Stimulated activated naive CD8-positive, alpha-beta T cell treated with anti-CD3 and anti-CD28 coated beads, Interleukin-15, Interleukin-2, amounts not matched to agents 100 U/mL and 50 U/mL, for 24 hours (primary cell): ENCODE results near the gene PDE4D.
"Not testable (repeated sequence)": the region's sequence is repeated elsewhere in the genome, so short reads cannot be mapped to it uniquely, and the experiment has no call there.

Experiments used
- ATAC-seq: fragments of 150-1000 bp; cut with Tn5 transposase; one replicate; pipeline ENCODE4 v1.10.0; 2021
- DNase-seq: peaks from one replicate; pipeline ENCODE4 v3.0.0; 2021

Gene PDE4D

DNA sequence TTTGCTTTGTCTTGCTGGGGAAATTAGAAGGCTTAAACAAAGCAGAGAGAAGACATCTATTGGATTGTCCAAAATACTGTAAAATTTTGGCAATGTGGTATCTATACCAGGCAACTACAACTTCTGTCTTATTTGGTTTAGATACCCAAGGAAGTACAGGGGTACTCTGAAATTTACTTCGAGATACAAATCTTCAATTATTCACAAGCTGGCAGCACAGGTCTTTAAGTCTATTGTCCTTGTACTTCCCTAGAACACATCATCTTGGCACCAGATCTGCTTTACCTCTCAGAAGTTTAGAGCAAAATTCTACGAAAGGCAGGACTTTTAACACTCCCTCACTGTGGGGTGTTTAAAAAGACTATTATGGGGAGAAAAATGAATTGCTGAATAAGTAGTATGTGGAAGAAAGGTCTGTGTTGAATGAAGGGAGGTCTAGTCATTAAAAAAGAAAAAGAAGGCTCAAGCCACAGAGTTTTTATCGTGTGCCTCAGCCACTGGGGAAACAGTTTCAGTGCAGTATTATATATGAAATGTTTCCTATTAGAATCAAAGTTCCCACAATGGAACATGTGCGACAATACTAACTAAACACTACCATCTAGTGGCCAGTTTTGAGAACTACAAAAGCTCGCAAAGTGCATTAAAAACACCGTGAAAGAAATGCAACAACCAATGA lies 93.7 kb downstream of the PDE4D start:
- ATAC-seq (peak; percentile 65), DNase-seq (no peak)

DNA sequence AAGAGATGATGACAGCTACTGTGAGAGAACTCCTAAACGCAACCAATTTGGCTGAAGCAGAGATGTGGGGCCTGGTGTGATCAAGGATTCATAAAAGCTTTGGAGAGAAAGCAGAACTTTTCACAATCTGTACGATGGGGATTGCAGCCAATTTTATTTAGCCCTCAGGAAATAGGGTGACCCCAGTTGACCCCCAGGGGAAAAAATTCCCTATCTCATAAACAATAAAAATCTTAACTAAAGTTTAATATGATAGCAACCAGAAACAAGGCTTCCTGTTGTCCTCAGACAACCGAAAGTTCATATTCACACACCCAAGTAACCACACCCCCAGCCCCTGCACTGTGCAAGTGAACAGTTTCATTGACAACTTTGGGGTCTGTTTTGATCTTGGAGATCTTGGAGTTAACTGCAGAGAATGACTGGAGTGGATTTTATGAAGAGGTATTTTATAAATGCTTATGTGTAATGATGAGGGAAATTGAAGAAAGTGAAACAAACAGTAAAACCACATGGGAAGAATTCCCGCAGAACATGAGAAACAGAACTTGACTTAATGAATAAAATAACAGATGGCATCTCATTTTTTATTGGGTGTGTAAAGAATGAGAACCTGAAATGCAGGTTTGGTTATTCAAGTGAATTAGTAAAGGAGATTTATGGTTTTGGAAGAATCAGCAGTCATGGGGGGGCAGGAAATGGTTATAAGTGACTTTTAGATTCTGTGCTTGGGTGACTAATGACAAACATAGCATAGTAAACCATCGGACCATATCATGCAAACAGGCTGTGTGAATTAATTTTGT lies 94.5 kb downstream of the PDE4D start:
- DNase-seq (no peak), ATAC-seq (peak; percentile 60)

DNA sequence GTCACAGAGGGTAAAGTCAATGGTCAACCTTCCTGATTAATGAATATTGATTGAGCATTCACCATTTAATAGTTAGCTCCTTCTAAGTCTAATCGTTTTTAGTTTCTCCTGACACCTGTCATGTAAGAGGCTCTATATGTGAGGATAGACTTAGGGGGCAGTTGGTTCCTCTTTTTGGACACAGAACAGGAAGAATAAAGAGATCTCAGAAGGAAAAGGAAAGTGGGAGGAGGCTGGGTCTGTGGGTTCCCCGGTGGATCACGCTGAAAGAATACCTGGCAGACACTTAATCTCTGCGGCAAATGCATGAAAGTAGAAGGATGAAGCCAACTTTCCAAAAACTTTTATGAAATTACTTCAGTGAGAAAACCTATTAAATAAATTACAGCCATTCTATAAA lies 98.4 kb downstream of the PDE4D start:
- ATAC-seq = no peak

DNA sequence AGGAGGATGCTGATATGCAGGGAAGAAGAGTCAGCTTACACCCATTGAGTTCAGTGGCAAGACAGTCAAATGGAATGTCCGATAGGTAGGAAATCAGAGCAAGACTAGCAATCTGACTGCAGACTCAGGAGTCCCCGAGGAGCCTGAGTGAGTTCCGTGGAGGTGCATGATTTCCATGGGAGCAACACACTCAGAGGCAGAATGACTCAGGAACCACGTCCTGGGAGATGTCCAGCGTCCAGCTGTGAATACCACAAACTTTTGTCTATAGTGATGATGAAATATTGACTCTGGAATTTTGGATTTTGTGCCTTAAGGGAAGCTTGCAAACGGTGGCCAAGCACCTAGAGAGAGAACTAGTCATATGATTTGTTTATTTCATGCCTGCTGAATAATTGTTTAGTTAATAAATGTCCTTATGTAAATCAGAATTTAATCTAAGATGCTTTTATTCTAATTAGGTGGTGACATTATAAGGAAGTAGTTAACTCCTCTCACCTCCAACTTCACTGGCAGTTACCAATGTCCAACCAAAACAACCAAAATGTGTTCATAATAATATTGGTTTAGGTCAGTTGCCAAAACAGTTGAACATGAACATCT lies 100.4 kb downstream of the PDE4D start:
- DNase-seq (no peak), ATAC-seq (no peak)

More for the DNA sequence above, 98.4 kb downstream of the PDE4D start:
- no peak for DNase-seq

DNA sequence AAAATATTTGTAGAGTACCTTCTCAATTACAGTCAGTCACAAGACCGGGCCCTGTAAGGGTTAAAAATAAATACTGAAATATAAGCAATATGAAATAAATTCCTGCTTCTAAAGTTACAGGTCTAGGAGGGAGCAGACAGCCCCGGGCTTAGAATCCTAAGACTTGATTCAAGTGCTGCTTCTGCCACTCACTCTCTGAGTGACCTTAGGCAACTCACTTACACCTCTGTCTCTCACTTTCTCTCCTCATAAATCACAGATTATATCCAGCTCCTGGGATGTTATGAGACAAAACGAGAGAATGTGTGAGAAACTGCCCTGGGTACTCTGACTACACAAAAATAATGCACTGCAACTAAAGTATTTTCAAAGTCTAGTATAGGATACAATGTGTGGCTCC lies 101.9 kb downstream of the PDE4D start:
- ATAC-seq = no peak
- DNase-seq = no peak

DNA sequence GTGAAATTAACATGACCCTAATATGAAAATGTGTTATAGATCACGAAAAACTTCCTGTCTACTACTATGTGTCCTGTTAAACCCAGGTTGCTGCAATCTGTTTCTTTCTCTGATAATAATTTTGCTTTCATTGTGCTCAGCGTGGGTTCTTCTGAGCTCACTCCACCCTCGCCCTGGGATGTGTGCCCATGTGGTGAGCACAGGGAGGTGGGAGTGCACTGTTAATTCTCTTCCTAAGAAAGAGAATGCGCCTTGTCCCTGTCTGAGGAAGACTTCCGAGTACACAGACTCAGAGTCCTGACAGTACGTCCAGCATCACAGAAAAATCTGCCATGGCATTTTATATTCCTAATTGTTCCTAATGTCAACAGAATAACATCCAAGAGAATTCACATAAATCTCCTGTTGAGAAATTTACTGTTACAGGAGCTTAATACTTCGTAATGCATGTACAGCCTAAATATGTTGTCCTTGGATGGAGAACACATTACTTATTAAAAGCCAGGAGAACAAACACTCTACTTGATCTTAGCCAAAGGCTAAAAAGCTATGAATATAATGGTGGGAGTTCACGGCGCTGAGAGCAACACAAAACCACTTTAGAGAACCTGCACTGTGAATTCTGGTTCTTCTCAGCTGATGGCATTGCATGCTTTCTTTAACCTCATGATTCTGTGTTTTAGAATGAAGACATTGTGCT lies 102.6 kb downstream of the PDE4D start:
- DNase-seq (no peak), ATAC-seq (no peak)

DNA sequence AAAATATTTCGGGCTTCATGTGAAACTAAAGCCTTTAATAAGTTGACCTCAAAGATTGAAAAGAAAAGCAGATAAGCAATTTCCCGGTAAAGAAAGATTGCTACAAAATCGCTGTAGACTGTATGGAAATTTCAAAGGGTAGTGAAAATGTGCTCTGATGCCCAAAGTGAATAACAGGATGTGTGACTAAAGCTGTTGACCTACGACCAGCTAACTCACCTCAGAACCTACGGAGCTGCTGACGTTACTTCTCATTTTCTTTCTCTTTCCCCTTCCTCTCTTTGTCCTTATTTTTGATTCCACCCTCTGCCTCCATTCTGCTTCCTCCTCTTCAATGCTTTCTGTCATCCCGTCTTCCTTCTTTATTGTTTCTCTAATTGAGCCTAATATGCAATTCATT lies 103.2 kb downstream of the PDE4D start:
- ATAC-seq = peak; percentile 81
- DNase-seq = no peak

DNA sequence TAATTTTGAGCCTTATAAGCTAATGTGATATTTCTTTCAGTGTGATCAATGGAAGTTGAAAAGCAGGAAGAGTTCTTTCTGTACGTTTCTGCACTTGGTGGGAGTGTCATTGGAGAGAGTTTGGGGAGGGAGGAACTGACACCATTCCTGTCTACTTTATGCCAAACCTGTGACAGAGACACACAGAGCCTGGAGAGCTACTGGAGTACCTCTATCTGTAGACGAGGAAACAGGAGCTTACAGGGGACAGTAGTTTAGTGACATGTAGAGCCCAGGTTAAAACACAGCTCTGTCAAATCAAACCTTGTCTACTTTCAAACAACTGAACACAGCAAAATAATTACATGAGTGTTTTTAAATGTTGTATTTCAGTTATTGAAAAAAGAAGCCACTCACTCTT lies 103.6 kb downstream of the PDE4D start:
- ATAC-seq = no peak
- DNase-seq = no peak

DNA sequence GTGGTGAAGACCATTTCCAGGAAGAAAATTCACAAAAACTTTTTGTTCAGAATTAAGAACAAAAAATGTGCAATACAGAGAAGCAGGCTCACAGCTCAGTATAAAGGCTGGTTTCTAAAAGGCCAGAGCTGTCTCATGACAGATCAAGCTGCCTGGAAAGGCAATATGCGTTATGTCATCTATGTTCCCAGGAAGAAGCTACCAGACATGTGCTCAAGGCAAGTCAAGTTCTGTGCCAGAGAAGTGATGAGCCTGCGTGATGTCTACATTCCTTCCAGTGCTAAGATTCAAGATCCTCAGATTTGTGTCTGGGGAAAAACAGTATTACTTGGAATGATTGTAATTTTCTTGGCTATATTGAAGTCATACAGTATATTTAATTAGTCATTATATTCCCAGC lies 104.3 kb downstream of the PDE4D start:
- DNase-seq = no peak
- no peak for ATAC-seq

DNA sequence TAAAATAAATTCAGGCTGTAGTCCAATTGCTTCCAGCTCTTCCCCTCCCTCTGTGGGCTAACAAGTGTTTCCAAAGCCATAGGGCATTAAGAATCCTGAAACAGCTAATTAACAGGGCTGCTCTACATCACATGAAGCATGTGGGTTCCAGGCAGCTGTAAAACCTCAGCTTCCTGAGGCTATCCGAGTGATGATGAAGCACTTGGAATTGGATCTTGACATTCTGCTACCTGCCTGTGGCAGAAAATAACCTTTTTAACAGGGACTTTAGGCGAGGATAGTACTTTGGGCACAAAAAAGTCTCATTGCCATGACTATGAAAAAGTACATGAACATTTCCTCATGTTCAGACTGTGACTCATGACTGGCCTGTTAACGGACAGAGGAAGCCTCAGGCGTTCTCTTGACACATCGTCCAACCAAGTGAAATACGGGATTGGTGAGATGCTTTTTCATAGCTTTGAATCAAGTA lies 107.2 kb downstream of the PDE4D start:
- no peak for ATAC-seq

DNA sequence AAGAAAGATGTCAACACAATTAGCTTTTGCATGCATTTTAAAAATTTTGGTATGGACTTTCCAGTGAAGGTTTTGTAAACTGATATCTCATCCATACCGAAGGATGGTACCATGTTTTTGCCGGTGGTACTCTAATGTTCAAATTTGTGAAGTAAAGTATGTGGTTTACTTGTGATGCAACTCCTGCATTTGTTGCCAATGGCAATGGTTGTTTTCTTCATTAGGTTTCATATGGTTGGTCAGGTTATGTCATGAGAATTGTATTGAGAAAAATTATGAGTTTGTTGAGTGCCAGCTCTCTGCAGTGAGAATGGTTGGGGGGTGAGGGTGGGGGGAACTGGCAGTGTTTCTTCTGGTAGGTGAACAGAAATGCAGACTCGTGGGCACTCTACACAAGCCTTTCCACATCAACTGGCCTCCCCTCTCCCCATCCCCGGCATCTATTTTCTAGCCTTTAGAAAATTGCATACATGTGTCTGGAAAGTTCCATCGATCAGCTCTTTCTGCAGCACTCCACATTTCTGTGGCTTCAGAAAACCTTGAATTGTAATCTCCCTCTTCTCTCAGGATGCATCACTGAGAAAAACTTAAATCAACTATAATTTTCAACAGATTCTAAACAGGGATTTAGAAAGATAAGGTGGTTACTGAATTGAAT lies 107.7 kb downstream of the PDE4D start:
- DNase-seq (no peak), ATAC-seq (no peak)

More for the DNA sequence above, 107.2 kb downstream of the PDE4D start:
- no peak for DNase-seq

DNA sequence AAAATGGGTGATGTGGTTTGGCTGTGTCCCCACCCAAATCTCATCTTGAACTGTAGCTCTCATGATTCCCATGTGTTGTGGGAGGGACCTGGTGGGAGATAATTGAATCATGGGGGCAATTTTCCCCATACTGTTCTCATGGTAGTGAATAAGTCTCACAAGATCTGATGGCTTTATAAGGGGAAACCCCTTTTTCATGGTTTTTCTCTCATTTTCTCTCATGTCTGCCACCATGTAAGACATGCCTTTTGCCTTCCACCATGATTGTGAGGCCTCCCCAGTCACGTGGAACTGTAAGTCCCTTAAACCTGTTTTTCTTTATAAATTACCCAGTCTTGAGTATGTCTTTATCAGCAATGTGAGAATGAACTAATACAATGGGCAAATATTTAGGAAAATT lies 108.8 kb downstream of the PDE4D start:
- ATAC-seq, DNase-seq: not testable (repeated sequence)

DNA sequence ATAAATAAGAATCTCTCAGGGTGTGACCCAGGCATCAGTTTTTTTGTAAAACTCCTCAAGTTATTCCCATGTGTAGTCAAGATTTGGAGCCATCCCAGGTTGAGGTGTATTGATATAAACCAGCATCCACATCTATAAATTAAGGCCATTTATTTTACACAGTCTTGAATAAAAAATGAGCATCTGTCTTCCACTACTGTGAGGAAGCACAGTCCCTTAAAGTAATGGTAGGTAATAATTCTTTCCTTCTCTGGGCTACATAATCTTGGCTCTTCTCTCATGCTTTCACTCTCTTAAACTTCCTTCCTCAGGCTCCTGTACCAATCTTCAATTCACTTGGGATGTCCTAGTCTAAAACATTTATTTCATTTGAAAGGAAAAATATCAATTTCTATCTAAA lies 110.3 kb downstream of the PDE4D start:
- no peak for DNase-seq
- no peak for ATAC-seq

DNA sequence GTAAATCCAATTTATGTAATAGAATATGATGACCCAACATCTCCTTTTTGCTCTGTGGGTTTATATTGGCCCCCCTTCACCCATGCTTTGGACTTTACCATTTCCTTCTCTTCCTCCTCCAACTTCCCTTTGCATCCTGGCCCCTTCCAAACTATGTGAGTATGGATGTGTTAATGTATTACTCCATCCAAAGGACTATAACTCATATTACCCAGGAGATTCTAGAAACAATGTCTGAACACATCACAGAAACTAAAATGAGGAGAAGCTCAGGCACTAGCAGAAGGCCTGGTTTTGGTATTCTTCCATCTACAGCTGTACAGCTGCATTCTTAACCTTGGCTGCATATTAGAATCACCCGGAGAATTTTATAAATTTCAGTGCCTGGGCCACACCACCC lies 110.7 kb downstream of the PDE4D start:
- ATAC-seq (no peak), DNase-seq (no peak)

DNA sequence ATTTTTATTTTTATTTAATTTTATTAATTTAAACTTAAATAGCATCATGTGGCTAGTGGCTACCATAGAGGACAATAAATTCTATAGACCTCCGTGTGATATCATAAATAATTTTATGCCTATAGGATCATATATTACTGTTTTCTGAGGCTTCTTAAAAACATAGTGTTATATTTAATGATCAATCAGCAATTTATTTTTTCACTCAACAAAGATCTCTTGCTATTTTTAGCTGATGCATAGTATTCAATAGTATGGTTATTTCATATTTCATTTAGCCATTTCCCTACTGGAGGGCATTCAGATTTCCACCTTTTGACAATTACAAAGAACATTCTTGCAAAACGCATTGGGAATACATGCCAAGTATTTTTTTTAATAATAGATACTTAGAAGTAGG lies 114.1 kb downstream of the PDE4D start:
- DNase-seq (no peak), ATAC-seq (no peak)

DNA sequence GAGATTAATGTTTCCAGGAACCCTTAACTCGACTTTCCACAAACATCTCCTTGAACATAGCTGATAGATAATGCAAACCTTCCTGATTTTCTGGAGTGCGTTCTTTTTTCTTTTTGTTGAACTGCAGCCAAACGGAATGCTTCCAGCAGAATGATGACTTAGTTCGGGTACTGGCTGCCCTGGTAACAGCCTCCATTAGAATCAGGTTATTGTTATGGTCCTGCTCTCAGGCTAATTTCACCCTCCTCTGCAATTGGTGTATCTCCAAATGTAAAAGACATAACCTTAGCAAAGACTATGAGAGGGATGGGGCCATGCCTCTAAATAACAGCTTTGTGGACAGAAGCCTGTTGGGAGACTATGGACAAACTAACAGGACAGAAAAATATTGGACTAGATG lies 116.5 kb downstream of the PDE4D start:
- no peak for ATAC-seq
- DNase-seq = no peak

DNA sequence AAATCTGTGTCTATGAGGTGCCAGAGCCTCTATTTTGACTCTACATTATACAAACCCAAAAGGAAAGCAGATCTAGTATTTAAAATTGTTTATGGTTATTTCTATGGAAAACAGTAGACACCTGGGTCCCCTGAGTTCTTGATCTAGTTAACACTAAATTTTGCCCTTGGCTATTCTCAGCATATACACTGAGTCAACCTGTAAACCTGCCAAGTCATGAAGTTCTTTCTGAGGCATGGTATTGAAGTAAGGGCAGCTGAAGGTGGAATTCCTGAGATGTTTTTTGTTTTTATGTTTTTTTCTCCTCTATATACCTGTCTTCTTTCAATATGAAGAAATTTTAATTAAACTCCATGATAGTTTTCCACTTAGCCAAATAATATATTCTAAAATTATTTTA lies 120.2 kb downstream of the PDE4D start:
- no peak for ATAC-seq

DNA sequence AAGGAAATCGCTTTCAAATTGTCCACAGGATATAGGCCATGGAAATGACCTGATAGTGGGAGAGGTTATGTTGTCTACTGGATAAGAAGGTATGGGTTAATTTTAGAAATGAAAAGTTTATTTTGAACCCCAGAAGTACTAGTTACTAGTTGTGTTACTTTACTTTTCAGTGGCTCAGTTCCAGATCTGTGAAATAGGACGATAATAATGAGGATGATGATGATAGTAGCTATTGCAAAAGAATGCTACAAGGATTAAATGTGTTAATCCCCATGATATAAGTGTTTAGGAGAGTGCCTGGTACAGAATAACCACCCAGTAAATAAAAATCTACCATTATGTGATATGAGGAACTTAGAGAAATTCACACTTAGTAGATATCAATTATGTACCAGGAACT lies 120.8 kb downstream of the PDE4D start:
- DNase-seq (no peak), ATAC-seq (no peak)

More for the DNA sequence above, 120.2 kb downstream of the PDE4D start:
- no peak for DNase-seq

DNA sequence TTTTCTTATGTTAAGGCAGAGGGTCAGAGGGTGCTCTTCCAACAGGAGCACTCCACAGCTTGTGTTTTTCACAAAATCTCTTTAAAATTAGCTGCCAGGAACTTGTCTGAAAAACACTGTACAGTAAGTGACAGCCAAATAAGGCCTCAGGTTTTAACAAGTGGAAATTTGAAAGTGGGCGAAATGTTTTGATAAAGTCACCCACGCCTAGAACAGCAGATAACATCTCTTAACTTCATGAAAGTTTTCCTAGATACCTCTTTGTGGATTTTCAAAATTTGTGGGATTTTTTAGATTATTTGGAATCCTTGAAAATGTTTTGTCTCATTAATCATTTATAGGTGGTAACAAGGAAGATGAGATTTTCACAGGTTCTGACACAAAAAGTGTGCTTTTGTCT lies 121.3 kb downstream of the PDE4D start:
- DNase-seq (no peak), ATAC-seq (no peak)

DNA sequence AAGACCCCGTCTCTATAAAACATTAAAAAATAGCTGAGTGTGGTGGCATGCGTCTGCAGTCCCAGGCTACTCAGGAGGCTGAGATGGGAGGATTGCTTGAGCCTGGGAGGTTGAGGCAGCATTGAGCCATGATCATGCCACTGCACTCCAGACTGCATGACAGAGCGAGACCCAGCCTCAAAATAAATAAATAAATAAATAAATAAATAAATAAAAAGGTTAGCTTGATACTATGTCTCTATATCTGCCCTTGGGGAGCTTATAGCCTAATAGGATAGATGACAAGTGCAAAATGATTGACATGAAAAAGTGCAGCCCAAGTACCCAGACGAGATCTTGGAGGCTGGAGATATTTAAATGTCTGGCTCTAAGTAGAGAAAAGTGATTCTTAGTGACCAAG lies 122.6 kb downstream of the PDE4D start:
- ATAC-seq (no peak), DNase-seq (no peak)

DNA sequence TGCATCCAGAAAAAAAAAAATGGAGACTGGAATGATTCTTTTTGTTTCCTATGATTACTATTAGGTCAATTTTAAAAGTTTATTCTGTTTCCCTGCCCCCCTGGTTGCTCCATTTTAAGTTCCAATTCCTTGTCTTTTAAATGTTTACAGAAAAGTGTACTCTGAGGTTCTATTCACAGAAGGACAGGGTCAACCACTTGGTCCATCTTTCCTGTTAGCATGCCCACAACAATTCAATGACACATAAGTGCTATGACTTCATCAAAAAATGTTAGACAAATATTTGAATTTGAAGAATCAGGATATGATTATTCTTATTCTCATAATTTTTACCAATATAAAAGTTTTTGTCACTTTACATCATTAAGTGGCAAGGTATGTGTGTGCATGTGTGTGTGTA lies 123.7 kb downstream of the PDE4D start:
- ATAC-seq (no peak), DNase-seq (no peak)

DNA sequence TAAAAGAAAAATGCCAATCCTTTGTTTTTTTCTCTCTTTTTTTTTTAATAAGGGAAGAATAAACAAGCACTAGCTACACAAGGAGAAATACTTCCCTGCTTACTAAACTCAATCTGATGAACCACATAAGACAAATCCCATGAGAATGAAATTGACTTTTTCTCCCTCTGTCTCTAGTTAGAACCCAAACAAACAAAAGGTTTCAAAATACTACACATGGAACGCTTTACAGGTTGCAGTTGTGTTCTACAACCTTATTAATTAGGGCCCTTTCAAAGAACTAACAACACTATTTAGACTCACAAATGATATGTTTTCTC lies 124.5 kb downstream of the PDE4D start:
- ATAC-seq (no peak), DNase-seq (no peak)
